CD4-positive, alpha-beta T cell treated with Interleukin-6 at 100 ng/mL for 8 hours (primary cell): ENCODE measurements around the gene SLC38A5.
A peak's percentile ranks its signal among the peaks of the same experiment; 100 is the strongest.
"Not testable (repeated sequence)": the region's sequence is repeated elsewhere in the genome, so short reads cannot be mapped to it uniquely, and the experiment has no call there.

ENCODE experiments used
- DNase-seq: peaks from one replicate; pipeline ENCODE4 v3.0.0-alpha.2; 2020; ENCODE audit warnings: mixed read lengths, low spot score

Gene SLC38A5

DNA sequence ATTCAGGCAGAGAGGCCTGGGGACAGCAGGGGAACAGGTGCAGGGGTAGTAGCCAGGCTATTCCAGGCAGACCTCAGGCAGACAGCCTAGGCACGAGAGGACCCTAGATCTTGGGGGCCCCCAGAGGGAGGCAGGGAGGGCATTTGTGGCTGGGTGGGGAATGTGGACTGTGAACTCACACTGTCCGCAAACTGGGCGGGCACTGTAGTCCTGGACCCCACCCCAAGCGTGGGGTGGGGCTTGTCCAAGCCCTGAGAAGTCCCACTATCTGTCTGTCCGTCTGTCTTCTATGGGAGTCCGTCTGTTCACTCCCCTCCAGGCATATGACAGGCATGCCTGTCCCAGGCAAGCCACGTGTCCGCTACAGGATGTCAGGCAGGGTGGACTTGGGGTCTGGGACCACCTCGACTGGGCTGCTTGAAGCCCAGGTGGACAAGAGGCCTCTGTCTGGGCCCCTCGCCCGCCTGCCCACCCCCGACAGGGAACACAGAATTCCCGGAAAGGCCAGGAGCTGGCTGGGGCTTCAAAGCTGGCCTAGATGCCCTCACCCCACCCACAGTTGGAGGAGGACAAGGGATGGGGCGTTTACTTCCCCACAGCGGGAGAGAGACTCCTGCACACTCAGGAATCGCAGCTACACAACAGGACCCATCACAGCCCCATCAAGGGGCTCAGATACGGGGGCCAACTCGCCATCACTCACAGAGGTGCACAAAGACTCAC, at the start of gene SLC38A5:
Gene SLC38A5, minus strand, starts transcription at position 151 of the 723 bp plus-strand sequence. CDS start 2,336 bp downstream, outside the sequence.
- DNase-seq = no peak

GRCh38 chrX:48519481-48519880, 49.4 kb upstream of the SLC38A5 start:
- DNase-seq = not testable (repeated sequence)

DNA sequence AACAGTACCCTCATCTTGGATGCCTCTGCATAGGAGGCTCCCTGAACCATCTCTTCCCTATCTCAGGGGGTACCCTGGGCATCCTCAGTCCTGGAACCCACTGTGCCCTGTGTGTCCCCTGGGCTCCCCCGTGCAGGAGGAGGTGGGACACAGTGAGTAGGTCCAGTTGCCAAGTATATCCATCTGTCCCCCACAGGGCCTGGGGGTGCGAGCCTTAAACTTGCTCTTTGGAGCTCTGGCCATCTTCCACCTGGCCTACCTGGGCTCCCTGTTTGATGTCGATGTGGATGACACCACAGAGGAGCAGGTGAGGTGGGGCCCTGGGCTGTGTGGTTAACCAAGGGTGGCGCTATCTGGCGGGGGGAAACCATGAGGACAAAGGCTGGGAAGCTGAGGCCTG, 46.9 kb upstream of the SLC38A5 start:
- no peak for DNase-seq

DNA sequence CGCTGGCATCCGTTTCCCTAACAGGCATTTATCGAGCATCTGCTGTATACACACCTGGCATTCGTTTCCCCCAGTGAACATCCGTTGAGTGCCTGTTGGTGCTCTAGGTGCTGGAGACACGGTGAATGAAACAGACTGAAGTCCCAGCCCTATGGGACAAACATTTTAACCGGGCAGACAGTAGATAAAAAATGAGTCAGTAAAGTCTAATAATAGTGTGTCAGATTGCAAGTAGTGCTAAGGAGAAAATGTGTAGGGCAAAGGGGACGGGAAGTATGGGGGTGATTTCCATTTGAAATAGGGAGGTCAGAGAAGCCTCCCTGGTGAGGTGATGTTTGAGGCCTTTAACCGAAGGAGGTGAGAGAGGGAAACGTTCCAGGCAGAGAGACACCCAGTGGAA, 46.2 kb upstream of the SLC38A5 start:
- DNase-seq = no peak

GRCh38 chrX:48515842-48516241, 45.8 kb upstream of the SLC38A5 start:
- DNase-seq = no peak

- DNase-seq = no peak
These were observed 44.9 kb upstream of the SLC38A5 start for GRCh38 chrX:48514868-48515460.

DNA sequence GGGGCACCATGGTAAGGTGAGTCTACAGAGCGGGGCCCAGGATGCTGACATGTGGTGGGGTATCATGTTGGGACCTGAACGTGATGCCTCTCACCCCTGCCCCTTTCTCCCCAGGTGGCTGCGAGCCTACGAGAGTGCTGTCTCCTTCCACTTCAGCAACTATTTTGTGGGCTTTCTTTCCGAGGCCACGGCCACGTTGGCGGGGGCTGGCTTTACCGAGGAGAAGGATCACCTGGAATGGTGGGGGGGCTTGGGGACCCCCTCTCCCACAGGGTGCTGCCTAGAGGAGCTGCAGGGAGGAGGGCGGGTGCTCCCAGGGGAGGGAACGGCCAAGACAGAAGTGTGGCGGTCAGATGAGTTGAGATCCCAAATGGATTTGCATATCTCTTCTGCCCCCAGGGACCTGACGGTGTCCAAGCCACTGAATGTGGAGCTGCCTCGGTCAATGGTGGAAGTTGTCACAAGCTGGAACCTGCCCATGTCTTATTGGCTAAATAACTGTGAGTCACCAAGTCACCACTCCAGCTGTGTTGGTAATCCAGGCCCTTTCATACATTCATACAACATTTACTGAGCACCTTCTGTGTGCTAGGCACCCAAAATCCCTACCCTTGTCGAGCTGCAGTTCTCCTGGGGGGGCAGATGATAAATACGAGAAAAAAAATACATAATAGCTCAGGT, 44.2 kb upstream of the SLC38A5 start:
- DNase-seq = no peak

DNA sequence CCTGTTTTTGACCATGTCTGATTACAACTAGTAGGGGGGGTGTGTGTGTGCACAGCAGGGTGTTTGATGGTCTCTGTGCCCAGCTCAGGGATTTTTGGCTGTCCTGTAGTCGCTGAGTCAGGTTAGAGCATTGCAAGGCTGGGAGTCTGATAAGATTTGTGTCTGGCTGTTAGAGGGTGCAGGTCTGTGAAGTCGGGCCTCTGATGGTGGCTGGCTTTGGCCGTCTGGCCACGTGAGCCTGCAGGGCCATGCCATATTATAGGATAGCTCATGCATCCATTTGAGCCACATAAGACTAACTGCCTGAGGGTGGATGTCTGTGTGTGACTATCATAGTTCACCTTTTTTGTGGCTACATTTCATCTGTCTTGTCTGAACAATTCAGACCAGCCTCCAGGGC, 43.6 kb upstream of the SLC38A5 start:
- DNase-seq = no peak

GRCh38 chrX:48512371-48512935, 42.4 kb upstream of the SLC38A5 start:
- no peak for DNase-seq

GRCh38 chrX:48511560-48511959, 41.5 kb upstream of the SLC38A5 start:
- no peak for DNase-seq

DNA sequence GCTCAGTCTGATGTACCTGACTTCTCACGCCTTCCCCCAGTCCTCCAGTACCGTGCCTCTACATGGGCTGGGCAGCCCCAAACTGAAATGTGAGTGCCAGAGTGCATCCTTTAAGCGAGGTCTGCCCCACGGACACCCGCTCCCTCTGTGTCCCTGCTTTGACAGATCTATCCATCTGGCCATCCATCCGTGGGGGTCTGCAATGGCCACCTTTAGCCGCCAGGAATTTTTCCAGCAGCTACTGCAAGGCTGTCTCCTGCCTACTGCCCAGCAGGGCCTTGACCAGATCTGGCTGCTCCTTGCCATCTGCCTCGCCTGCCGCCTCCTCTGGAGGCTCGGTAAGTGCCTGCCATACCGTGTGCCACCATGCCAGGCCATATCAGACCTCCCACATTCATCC, 39.6 kb upstream of the SLC38A5 start:
- DNase-seq = no peak

GRCh38 chrX:48509245-48509590, 39.2 kb upstream of the SLC38A5 start:
- DNase-seq = no peak

DNA sequence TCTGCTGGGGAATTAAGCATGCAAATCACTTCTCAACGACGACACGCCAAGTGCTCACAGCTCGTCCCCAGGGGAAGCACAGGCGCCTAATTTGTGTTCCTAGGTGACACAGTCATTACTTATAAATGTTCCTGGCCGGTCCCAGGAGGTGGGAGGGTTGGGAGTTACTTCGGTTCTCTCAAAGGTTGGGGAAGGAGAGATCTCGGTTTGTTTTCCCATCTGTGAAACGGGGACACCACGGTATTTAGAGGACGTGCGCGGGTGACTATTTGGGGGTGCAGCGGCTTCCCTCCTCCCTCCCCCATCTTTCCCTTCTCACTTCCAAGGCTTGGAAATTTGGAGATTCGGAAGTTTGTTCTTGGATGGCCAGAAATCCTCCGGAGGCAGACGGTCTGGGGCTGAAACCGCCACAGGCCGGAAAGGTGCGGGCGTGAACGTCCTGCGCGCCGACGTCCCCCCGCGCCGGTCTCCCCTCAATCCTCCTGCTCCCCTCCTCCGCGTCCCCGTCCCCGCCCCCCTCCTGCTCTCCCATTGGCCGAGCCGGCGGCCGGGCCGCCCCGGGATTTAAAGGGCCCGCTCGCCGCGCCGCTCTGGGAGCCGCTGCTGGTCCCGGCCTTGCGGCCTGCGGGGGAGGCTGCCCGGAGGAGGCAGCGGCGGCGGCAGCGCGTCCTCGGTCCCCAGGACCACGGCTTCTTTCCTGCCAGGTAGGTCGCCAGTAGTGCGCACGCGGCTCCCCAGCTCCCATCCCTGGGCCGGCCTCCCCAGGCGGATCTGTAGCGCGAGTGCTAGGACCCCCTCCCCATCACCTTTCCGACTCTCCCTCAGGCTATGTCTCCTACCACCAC, 38.6 kb upstream of the SLC38A5 start, which contains the start of gene PORCN:
Gene PORCN, plus strand, starts transcription at position 593 of the 845 bp plus-strand sequence. CDS start 829 bp downstream, outside the sequence.
- DNase-seq = peak; percentile 73

GRCh38 chrX:48507246-48507645, 37.2 kb upstream of the SLC38A5 start:
- DNase-seq = no peak

DNA sequence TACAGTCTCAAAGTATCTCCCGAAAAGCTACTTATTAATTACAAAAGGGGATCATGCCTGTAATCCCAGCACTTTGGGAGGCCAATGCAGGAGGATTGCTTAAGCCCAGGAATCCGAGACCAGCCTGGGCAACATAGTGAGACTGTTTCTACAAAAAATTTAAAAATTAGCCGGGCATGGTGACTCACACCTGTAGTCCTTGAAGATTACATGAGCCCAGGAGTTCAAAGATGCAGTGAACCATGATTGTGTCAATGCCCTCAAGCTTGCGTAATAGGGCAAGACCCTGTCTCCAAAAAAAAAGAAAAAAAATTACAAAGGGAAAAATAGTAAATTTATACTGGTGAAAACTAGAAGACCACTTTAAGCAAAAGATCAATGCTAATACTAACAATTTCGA, 35.4 kb upstream of the SLC38A5 start:
- DNase-seq = no peak

DNA sequence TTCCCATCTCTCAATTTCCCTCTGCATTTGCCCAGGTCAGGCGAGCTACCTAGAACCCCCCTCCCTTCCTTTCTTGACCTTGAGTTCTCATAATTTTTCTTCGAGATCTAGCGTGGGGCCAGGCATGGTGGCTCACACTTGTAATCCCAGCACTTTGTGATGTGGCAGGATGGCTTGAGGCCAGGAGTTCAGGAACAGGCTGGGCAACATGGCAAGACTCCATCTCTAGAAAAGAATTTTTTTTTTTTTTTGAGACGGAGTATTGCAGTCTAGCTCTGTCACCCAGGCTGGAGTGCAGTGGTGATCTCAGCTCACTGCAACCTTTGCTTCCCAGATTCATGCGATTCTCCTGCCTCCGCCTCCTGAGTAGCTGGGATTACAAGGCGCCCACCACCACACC, 34.2 kb upstream of the SLC38A5 start:
- DNase-seq = no peak

DNA sequence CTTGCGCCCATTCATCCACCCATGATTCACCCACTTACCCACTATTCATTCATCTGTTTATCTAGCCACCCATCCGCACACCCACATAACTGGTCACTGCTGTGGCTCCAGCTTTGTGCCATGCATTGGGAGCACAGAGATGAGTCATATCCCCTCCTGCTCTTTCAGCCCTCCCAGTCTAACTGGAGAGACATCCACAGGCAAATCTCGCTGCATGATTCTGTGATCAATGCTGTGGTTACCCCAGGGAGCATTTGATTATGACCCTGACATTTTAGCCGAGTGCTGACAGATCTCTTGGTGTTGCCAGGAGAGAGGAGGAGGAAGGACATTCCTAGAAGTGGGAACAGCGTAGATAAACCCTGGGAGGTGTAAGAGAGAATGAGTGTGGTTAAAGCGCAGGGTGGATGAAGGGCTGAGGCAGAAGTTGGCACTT, 28.3 kb upstream of the SLC38A5 start:
- DNase-seq = no peak

DNA sequence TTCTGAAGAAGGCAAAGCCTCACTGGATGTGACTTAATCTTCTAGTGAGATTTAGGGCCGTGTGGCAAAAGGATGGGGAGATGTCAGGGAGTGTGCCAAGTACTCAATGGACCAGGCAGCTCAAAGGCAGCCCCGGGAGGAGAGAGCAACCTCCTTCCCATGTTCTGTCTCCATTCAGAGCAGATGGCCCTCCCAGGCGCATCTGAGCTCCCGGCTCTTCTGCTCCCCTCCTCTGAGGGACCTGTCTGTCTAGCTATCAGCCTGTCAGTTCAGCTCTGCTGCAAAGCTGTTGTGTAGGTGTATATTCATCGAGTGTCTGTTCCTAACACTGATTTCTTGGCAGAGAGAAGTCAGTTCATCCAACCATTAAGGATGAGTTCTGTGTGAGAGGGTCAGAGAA, 27.8 kb upstream of the SLC38A5 start:
- no peak for DNase-seq

- DNase-seq = no peak
These were observed 26.6 kb upstream of the SLC38A5 start for GRCh38 chrX:48496660-48497059.

GRCh38 chrX:48493890-48494364, 23.9 kb upstream of the SLC38A5 start:
- no peak for DNase-seq

DNA sequence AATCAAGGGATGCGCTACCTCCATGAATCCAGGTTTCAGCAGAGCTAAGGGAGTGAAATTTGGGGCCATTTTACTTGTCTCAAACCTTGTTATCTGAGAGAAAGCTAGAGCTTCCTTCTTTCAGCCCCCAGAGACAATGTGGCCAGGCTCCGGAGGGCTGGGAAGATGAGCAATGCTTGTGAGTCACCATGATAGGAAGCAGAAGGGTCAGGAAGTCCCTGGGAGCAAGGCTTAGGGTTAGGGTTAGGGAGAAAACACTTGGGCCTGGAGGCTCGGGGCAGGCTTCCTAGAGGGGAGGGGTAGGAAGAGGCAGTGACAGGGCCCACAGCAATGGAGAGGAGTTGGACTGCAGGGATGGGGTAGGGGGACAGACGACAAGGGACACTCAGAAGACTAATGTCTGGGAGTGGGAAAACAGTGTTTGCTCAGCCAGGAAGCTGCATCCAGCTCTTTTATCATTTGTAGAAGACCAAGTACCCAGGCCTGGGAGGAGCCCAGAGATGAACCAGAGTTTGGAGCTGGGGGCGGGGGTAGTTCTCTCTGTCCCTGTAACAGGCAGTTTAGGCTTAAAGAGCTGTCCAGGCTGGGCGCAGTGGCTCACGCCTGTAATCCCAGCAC, 22.3 kb upstream of the SLC38A5 start:
- no peak for DNase-seq
